GM21619 (cell line): ENCODE results near the gene CCDC136.

ENCODE experiments used
- ATAC-seq: cut with Tn5 transposase; IDR thresholded peaks from one replicate; pipeline ENCODE4 v1.9.1; 2021; ENCODE audit not compliant: unreplicated experiment

The CCDC136 gene

DNA sequence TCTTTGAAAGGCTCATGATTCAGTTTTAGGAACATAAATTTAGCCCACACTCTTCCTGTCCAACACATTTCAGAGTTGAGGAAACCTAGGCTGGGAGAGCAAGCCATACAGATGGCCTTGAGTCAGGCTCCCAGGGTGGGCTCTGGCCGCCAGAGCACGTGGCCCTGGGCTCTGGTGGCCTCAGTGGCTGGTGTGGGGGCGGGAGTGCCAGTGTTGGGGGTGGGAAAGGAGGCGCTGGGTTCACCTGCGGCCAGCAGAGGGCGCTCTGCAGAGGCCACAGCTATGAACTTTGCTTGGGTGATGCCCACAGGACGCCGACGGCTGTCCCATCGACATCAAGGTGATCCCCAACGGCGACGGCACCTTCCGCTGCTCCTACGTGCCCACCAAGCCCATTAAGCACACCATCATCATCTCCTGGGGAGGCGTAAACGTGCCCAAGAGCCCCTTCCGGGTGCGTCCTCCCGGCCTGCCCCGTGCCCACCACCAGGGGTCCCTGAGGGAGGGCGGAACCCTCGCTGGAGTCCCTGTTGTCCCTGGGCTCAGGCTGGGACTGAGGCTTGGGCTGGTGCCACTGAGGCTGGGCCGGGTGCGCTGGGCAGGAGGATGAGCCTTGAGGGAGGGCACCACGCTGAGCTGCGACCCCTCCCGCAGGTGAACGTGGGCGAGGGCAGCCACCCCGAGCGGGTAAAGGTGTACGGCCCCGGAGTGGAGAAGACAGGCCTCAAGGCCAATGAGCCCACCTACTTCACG, 50.3 kb downstream of the CCDC136 start:
- no peak for ATAC-seq

DNA sequence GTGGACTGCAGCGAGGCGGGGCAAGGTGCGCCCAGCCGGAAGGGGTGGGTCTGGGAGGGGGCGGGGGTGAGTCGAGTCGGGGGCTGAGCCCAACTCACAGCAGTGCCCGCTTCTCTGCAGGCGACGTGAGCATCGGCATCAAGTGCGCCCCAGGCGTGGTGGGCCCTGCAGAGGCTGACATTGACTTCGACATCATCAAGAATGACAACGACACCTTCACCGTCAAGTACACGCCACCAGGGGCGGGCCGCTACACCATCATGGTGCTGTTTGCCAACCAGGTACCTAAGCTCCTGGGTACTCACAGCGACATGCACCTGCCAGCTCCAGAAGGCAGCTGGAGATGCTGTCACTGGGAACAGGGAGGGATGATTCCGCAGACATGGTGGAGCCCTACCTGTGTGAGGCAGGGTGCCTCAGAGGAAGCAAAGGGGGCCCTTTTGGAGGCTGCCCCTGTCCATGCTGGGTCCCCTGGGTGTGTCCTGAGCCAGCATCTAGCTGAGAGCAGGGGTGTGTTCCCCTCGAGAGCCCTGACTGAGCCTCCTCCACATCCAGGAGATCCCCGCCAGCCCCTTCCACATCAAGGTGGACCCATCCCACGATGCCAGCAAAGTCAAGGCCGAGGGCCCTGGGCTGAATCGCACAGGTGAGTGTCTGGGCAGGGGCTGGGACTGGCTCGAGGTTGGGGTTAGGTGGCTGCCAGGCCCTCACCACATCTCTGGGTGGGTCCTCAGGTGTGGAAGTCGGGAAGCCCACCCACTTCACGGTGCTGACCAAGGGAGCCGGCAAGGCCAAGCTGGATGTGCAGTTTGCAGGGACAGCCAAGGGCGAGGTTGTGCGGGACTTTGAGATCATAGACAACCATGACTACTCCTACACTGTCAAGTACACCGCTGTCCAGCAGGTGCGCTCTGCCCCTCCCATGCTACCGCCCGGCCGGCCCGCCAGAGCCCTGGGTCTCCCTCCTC, 51.2 kb downstream of the CCDC136 start:
- no peak for ATAC-seq

DNA sequence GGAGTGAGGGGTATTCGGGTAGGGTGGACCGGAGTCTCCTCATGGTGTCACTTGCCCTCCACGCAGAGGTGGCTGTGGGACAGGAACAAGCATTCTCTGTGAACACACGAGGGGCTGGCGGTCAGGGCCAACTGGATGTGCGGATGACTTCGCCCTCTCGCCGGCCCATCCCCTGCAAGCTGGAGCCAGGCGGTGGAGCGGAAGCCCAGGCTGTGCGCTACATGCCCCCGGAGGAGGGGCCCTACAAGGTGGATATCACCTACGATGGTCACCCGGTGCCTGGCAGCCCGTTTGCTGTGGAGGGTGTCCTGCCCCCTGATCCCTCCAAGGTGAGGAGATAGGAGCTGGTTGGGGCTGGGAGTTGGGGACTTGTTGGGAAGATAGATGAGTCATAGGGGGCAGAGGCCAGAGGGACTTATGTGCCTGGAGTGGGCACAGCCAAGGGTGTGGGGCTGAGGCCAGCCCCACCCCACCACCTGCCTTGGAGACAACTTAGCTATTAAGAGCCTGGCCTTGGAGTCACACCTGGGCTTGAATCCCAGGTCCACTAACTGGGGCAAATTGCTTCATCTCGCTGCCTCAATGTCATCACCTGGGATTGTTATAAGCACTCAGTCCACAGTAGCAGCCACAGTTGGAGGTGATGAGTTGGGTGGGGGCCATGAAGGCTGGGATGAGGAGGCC, 52.3 kb downstream of the CCDC136 start:
- ATAC-seq, result no peak

DNA sequence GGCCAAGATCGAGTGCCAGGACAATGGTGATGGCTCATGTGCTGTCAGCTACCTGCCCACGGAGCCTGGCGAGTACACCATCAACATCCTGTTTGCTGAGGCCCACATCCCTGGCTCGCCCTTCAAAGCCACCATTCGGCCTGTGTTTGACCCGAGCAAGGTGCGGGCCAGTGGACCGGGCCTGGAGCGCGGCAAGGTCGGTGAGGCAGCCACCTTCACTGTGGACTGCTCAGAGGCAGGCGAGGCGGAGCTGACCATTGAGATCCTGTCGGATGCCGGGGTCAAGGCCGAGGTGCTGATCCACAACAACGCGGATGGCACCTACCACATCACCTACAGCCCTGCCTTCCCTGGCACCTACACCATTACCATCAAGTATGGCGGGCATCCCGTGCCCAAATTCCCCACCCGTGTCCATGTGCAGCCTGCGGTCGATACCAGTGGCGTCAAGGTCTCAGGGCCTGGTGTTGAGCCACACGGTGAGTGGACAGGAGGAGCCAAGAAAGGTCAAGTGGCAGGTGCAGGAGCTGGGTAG, 53.1 kb downstream of the CCDC136 start:
- no peak for ATAC-seq

DNA sequence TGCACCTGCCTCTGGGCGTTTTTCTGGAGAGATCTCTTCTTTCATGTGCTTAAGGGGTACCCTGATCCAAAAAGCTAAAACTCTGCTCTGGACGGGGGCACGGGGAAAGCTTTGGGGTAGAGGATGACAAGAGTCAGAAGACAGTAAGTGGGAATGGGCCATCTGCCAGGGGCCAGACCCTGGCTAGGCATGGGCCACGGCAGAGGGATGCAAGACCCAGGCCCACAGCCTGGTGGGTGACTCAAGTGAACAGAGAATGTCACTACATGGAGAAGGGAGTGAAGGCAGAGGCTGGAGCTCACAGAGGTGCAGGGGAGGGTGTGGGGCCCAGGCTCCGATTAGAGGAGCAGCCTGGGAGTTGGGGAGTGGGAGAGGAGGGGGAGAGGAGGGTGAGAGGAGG, 53.7 kb downstream of the CCDC136 start:
- no peak for ATAC-seq

DNA sequence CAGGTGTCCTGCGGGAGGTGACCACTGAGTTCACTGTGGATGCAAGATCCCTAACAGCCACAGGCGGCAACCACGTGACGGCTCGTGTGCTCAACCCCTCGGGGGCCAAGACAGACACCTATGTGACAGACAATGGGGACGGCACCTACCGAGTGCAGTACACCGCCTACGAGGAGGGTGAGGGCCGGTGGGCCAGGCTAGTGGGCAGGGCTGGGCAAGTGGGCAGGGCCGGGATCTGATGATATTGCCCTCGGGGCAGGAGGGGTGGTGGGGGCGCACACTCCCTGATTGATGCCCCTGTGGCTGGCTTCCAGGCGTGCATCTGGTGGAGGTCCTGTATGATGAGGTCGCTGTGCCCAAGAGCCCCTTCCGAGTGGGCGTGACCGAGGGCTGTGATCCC, 54.2 kb downstream of the CCDC136 start:
- no peak for ATAC-seq

DNA sequence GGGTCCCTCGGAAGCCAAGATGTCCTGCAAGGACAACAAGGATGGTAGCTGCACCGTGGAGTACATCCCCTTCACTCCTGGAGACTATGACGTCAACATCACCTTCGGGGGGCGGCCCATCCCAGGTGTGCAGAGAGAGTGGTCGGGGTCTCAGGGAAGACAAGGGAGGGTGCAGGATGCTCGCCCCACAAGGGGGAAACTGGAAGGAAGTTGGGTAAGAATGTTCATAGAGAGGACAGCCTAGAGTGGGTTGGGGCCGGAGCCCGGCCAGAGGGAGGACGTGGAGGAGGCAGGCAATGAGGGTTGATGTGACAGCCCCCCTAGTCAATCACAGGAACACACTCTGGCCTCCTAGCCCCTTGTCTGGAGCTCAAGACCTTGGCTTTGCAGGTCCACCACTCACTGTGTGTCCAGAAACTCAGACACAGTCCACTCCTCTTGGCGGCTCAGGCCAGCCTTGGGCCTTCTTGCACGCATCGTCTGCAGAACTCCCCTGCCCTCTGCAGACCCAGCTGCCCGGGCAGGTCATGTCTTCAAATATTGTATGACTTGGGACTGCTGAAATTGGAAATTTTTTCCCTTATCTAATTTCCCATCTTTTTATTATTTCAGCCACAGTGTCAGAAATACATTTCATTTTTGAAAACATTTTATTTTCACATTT, 55.1 kb downstream of the CCDC136 start:
- ATAC-seq, result no peak

DNA sequence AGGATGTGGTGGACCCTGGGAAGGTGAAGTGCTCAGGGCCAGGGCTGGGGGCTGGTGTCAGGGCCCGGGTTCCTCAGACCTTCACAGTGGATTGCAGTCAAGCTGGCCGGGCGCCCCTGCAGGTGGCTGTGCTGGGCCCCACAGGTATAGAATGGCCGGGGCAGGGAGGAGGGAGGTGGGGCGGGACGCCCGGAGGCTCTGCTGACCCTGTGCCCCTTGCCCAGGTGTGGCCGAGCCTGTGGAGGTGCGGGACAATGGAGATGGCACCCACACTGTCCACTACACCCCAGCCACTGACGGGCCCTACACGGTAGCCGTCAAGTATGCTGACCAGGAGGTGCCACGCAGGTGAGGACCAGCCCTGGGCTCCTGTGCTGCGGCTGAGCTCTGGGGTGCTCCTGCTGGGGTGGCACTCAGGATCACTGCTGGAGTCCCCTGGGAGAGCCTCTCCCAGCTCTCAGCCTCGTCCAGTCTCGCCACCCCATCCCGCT, 56.0 kb downstream of the CCDC136 start:
- ATAC-seq, result no peak

DNA sequence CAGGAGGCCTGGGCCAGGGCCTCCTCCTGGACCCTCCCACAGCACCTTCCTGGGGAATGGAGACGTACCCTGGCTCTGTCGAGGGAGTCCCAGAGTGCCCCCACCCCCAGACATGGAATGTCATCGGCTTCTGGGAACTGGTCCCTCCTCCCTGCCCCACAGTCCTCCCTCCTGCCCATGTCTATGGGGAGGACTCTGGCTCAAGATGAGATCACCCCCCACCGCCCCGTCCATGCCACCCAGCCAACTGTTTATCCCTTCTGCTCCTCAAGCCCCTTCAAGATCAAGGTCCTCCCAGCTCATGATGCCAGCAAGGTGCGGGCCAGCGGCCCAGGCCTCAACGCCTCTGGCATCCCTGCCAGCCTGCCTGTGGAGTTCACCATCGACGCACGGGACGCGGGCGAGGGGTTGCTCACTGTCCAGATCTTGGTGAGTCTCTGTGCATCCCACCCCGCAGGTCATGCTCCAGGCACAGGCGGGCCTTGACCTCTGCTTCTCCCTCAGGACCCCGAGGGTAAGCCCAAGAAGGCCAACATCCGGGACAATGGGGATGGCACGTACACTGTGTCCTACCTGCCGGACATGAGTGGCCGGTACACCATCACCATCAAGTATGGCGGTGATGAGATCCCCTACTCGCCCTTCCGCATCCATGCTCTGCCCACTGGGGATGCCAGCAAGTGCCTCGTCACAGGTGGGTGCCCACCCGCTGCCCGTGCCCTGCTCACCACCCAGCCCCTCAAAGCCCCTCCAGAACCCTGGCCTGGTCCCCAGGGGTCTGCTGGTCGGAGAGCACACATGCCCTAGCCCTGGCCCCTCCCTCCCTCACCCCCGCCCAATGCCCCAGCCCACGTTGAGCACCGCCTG, 56.8 kb downstream of the CCDC136 start:
- ATAC-seq, result no peak

DNA sequence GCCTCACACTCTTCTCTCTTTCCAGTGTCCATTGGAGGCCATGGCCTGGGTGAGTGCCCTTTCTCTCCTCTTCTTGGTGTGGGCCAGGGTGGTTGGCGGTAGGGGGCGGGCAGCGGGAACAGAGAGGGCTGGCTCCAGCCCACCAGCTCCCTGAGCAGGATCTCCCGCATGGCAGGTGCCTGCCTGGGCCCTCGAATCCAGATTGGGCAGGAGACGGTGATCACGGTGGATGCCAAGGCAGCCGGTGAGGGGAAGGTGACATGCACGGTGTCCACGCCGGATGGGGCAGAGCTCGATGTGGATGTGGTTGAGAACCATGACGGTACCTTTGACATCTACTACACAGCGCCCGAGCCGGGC, 57.4 kb downstream of the CCDC136 start:
- ATAC-seq, result no peak

DNA sequence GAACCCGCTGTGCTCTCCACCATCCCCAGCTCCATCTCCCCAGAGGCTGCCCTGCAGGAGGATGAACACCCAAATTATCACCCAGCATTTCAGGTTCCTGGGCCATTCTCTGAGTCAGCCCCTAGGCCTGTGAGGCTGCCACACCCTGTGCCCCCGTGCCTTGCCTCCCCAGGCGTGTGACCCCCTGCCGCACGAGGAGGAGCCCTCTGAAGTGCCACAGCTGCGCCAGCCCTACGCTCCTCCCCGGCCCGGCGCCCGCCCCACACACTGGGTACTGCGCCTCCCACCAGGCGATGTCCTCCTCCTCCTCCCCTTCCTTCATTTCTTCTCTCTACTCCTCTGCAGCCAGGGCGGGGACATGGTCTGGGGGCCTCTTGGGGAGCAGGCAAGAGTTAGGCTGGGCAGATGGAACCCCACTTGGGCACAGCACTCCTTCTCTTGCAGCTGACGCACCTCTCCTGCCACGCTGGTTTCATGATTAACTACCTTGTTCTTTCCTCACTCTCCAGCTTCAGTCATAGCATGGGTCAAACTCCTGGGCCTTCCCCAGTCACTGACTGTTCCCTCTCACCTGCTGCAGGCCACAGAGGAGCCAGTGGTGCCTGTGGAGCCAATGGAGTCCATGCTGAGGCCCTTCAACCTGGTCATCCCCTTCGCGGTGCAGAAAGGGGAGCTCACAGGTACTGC, 58.2 kb downstream of the CCDC136 start:
- ATAC-seq, result no peak

DNA sequence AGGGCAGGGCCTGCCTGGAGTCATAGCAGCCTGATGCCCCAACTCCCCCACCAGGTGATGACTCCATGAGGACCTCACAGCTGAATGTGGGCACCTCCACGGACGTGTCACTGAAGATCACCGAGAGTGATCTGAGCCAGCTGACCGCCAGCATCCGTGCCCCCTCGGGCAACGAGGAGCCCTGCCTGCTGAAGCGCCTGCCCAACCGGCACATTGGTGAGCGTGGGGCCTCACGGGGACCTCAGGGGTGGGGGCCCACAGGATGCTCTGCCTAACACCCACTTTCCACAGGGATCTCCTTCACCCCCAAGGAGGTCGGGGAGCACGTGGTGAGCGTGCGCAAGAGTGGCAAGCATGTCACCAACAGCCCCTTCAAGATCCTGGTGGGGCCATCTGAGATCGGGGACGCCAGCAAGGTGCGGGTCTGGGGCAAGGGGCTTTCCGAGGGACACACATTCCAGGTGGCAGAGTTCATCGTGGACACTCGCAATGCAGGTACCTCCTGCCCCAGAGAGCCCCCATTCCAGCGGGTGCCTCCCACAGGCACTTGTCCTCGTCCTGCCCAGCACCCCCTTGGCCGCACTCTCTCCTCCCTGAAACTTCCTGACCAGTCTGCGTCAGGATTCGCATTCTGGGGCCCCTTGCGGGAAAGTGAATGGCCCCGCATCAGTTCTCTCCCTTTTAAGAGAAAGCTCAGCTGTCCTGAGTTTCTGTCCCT, 60.9 kb downstream of the CCDC136 start:
- ATAC-seq, result no peak

DNA sequence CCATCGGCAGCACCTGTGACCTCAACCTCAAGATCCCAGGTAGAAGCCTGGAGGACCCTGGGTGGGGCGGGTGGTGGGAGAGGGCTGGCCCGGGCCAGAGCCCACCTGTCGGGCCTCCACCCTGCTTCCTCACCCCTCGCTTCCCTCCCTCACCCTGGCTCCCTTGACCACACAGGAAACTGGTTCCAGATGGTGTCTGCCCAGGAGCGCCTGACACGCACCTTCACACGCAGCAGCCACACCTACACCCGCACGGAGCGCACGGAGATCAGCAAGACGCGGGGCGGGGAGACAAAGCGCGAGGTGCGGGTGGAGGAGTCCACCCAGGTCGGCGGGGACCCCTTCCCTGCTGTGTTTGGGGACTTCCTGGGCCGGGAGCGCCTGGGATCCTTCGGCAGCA, 62.0 kb downstream of the CCDC136 start:
- ATAC-seq, result no peak

DNA sequence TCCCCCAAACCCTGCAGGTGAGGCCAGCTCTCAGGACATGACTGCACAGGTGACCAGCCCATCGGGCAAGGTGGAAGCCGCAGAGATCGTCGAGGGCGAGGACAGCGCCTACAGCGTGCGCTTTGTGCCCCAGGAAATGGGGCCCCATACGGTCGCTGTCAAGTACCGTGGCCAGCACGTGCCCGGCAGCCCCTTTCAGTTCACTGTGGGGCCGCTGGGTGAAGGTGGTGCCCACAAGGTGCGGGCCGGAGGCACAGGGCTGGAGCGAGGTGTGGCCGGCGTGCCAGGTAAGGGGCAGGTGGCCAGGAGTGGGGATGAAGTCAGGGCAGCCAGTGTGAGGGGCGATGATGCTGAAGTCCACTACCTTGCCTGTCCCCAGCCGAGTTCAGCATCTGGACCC, 62.6 kb downstream of the CCDC136 start:
- no peak for ATAC-seq

DNA sequence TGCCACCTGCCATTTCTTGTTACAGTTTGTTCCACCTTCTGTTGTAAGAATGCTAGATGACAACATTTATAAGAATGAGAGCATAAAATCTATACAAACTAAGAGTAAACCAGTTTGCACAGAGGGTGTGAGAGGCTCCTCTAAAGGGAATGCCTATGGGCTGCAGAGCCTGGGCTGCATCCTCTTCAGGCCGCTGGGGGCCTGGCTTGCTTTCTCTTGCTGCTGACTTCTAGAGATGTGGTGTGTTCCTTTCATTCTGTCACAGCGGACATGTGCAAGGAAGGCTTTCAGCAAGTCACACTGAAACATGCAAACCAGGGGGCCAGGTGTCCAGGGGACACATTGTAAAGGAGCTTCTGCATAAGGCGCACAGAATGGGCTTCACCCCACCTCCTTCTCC, 63.8 kb downstream of the CCDC136 start:
- ATAC-seq, result no peak

DNA sequence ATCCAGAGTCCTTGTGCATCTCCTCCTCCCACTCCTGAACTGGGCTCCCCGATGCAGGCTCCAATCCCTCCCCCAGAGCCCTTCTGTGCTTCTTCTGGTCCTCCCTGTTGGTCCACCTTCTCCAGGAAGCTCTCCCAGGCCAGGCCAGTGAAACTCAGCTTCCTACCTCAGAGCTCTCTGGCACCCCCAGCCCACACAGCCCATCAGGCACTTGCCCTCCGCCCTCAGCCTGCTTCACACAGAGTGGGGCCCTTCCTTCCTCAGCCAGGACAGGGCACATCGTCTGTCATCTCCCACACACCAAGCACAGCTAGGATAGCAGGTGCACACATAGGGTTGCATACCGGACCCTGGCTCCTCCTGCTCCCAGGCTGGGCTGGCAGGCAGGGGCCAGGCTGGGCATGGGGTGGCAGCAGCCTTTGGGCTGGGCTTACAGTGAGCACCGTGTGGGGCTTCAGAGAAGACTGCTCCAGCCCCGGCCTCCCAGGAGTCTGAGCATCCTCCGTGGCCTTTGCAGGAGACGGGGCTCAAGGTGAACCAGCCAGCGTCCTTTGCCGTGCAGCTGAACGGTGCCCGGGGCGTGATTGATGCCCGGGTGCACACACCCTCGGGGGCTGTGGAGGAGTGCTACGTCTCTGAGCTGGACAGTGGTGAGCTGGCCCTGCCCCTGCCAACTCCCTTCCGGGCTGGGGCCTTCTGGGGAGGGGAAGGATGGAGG, 64.4 kb downstream of the CCDC136 start:
- no peak for ATAC-seq

DNA sequence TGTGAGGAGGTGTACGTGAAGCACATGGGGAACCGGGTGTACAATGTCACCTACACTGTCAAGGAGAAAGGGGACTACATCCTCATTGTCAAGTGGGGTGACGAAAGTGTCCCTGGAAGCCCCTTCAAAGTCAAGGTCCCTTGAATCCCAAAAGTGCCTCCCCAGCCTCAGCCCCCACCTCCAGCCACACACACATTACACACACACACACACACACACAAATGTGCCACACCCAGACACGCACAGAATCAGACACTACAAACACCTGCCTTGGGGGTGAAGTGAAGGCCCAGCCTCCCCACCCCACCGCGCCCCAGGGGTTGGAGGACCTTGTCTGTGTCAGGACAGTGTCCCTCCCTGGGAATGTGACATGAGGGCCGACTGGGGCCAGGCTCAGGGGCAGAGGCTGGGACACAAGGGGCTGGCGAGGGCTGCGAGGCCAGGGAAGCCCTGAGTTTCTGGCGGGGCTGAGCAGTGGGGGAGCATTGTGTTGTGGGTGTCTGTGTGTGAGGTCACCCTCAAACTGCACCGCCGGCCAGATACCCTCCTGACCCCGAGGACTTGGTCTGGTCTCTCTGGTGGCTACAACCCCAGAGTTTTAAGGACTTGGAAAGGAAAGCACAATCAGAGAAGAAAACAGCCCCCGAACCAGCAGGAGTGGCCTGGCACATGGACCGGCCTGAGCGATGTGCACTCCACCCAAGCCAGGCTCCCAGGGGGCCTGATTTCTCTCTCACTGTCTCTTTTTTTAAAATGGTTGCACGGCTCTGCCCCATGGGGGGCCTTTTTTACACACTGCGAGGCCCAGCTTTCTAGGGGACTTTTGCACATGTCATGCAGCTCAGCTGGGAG, 66.8 kb downstream of the CCDC136 start:
- ATAC-seq, result no peak
